ENCODE data around the gene FAM124A.

Gene FAM124A

DNA sequence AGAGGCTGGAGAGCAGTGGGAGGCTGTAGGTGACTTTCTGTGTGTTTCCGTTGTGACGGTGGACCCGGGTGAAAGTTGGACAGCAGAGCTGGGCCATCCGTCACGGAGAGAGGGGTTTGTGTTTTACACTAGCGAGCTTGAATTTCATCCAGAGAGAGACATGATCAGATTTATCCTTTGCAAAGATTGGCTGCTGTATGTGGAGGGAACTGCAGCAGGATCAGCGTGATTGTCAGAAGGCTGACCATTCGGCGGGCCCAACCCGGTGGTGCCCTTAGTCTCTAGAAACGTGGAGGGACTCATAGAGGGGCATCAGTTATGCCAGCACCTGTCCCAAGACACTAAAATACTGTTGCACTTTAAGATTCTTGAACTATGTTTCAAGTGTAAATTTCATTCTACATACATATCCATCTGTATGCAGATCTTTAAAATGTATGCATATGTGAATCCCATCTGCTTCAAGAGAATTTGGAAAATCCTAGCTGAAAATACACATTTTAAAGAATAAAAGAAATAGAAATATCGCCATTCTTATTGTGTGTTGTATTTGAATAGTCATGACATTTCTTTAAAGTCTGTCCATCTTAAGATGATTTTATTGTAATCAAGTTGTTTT, 7.0 kb downstream of the FAM124A start:
- H3K27me3 Mint-ChIP-seq (ENCODE audit: low read depth, poor library complexity) = peaks cover 62% of the 10 kb centered on the region
- no peak for DNase-seq
- TF ChIP-seq, protein P1, sequence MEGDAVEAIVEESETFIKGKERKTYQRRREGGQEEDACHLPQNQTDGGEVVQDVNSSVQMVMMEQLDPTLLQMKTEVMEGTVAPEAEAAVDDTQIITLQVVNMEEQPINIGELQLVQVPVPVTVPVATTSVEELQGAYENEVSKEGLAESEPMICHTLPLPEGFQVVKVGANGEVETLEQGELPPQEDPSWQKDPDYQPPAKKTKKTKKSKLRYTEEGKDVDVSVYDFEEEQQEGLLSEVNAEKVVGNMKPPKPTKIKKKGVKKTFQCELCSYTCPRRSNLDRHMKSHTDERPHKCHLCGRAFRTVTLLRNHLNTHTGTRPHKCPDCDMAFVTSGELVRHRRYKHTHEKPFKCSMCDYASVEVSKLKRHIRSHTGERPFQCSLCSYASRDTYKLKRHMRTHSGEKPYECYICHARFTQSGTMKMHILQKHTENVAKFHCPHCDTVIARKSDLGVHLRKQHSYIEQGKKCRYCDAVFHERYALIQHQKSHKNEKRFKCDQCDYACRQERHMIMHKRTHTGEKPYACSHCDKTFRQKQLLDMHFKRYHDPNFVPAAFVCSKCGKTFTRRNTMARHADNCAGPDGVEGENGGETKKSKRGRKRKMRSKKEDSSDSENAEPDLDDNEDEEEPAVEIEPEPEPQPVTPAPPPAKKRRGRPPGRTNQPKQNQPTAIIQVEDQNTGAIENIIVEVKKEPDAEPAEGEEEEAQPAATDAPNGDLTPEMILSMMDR (IDR thresholded peaks at IDR 0.05) = no peak
- H3K9me3 Mint-ChIP-seq = peaks cover 3% of the 10 kb centered on the region
- H3K4me3 Mint-ChIP-seq = no peak overlapping the region
- peaks cover 2% of the 10 kb centered on the region for H3K4me1 Mint-ChIP-seq
- no peak overlapping the region for H3K27ac Mint-ChIP-seq
- no peaks in the 10 kb centered on the region for H3K36me3 Mint-ChIP-seq (ENCODE audit: low read depth)

DNA sequence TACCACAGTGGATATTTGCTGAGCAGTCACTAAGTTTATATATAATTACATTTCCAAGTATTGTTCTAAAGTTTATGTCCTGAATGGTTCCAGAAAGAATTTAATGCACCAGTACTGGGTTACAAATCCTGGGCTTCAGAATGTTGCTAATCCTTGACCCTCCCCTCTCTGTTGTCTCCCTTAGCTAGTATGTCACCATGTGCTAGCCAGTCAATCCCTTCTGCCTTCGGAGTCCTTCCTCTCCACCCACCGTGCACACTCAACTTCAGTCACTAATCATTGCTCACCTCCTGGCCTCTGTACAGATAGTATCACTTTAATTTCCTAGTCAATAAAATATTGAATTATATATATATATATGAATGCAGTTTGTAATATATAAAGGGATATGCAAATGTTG, 7.5 kb downstream of the FAM124A start:
- Mint-ChIP-seq H3K27me3 (ENCODE audit: low read depth, poor library complexity) (peaks cover 56% of the 10 kb centered on the region), H3K4me3 (no peak overlapping the region), H3K9me3 (peaks cover 3% of the 10 kb centered on the region), H3K27ac (peak overlapping the region; percentile 29), H3K36me3 (ENCODE audit: low read depth) (no peaks in the 10 kb centered on the region), H3K4me1 (peaks cover 7% of the 10 kb centered on the region)
- TF ChIP-seq, protein P1 (IDR thresholded peaks at IDR 0.05) = no peak
- DNase-seq = no peak

DNA sequence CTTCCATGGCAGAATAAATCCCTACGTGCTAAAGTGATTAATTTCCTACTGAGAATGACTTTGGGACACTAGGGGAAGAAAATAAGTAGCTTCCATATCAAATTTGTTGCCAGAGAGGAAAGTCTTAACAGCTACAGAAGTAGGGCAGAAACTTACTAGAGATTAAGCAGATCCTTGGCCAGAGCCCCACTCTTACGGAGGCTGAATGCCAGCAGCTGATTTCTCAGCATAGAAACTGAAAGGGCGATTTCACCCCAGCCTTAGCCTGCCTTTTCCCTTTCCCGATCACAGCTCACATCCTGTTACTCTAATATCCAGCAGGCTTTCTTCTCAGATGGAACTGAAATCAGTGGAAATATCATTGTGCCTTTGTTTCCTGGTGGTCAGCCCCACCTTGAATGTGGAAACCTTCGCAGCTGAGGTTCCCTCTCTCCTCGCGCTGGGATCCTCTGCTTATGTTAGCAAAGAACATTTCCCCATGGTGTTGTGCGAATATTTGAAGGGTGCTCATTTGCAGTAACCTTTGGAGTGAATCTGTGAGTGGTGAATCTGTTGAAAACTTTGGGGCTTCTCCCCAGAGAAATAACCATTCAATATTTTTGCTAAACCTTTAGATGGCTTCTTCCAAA, 8.4 kb downstream of the FAM124A start:
- Mint-ChIP-seq H3K4me1 (peaks cover 15% of the 10 kb centered on the region), H3K9me3 (peaks cover 3% of the 10 kb centered on the region), H3K4me3 (no peak overlapping the region), H3K27me3 (ENCODE audit: low read depth, poor library complexity) (peaks cover 48% of the 10 kb centered on the region), H3K27ac (no peak overlapping the region), H3K36me3 (ENCODE audit: low read depth) (no peaks in the 10 kb centered on the region)
- TF ChIP-seq, protein P1 (IDR thresholded peaks at IDR 0.05) = no peak
- no peak for DNase-seq

DNA sequence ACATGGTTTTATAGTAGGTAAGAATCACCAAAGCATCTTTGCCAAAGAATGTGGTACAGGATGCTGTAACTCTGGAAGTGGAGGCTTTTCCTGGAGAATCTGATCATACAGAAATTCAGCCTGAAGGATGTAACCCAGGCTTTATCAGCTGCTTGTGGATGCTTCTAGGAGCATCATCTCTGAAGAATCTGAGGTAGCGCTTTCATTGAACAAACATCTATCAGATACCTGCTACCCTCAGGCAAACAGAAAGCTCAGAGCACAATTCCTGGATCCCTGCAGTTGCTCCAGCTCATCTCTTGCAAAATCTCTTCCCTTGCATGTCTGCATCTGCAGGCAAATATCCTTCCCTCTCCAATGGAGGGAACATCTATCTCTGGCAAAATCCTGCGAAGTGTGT, 9.3 kb downstream of the FAM124A start:
- H3K4me1 Mint-ChIP-seq = peaks cover 23% of the 10 kb centered on the region
- peaks cover 3% of the 10 kb centered on the region for H3K9me3 Mint-ChIP-seq
- no peaks in the 10 kb centered on the region for H3K36me3 Mint-ChIP-seq (ENCODE audit: low read depth)
- H3K27ac Mint-ChIP-seq = no peak overlapping the region
- TF ChIP-seq, protein P1 (IDR thresholded peaks at IDR 0.05) = no peak
- H3K4me3 Mint-ChIP-seq = no peak overlapping the region
- no peak for DNase-seq
- peaks cover 46% of the 10 kb centered on the region for H3K27me3 Mint-ChIP-seq (ENCODE audit: low read depth, poor library complexity)

DNA sequence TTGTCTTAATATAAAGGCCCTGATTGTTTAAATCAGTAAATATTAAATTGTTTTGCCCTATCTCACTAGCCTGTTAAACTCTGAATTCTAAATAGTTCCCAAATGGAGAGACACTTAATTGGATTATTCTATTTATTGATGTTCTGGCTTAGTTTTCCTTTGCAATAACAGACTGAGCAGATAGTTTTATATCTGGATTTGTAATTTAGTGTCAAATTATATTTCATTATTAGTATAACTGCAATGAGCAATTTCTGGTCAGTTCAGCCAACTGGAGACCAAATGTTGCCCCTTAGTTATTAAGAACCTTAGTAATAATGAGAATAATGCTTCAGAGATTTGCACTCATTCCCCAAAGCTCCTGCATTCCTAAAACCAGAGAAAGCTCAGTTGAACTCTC, 10.1 kb downstream of the FAM124A start:
- DNase-seq = no peak
- Mint-ChIP-seq H3K27ac (no peak overlapping the region), H3K4me3 (no peak overlapping the region), H3K36me3 (ENCODE audit: low read depth) (no peaks in the 10 kb centered on the region), H3K27me3 (ENCODE audit: low read depth, poor library complexity) (peaks cover 41% of the 10 kb centered on the region), H3K4me1 (peaks cover 23% of the 10 kb centered on the region), H3K9me3 (peaks cover 3% of the 10 kb centered on the region)
- TF ChIP-seq, protein P1 (IDR thresholded peaks at IDR 0.05) = no peak

Data from nephron progenitor cell (in vitro differentiated cells).